HG02973 (cell line): ENCODE data around the gene HOXD11.

Experiments
- ATAC-seq: cut with Tn5 transposase; IDR thresholded peaks from one replicate; pipeline ENCODE4 v1.9.1; 2021; ENCODE audit warnings: moderate library complexity; ENCODE audit not compliant: unreplicated experiment

The HOXD11 gene

DNA sequence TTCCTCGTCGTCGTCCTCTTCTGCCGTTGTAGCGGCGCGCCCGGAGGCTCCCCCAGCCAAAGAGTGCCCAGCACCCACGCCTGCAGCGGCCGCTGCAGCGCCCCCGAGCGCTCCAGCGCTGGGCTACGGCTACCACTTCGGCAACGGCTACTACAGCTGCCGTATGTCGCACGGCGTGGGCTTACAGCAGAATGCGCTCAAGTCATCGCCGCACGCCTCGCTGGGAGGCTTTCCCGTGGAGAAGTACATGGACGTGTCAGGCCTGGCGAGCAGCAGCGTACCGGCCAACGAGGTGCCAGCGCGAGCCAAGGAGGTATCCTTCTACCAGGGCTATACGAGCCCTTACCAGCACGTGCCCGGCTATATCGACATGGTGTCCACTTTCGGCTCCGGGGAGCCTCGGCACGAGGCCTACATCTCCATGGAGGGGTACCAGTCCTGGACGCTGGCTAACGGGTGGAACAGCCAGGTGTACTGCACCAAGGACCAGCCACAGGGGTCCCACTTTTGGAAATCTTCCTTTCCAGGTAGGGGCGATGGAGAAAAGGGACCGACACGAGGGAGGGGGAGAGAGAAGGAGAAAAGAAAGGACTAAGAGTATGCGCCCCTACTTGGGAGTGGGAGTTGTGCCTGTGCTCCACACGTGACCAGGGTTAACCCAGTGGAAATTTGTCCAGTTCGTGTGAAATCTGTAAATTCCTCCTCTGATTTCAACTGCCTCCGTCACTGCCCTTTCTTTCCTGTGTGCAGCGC lies 13.8 kb upstream of the HOXD11 start:
- no peak for ATAC-seq

DNA sequence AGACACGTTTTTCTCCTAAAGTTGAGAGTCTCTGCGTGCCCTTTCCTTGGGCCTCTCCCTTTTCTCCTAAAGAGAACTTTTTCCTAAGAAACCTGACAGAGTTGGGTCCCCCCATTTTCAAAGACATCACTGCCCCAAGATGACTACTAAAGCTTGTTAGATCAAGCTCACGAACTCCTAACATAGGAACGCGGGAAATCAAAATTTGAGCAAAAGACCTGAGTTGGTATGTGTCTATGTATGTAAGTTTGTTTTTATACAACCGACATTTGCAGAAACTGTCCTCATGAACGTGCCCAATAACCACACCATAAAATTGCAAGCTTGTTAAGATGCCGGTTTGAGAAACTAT lies 13.2 kb upstream of the HOXD11 start:
- ATAC-seq, result no peak

DNA sequence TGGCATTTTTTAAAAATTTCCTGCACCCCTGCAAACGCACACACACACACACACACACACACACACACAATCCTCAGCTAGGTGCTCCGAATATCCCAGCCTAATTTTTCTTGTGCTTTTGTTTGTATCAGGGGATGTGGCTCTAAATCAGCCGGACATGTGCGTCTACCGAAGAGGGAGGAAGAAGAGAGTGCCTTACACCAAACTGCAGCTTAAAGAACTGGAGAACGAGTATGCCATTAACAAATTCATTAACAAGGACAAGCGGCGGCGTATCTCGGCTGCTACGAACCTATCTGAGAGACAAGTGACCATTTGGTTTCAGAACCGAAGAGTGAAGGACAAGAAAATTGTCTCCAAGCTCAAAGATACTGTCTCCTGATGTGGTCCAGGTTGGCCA lies 12.7 kb upstream of the HOXD11 start:
- ATAC-seq, result no peak

DNA sequence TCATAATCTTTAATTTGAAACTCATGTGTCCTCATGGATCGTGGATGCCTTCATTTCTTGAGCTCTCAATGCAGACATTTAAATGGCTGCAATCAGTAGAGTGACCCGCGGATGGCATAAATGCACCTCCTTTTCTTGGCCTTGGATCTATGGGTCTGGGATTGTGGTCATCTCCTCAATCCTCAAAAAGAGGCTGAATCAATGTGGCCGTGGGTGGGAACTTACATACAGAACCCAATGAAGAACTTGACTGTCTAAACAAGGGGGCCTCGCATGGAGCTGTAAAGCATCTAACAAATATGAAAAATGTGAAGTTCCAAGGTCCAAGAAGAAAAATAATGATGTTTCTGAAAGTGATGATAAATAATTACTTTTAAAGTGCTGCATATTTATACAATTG lies 11.7 kb upstream of the HOXD11 start:
- no peak for ATAC-seq

DNA sequence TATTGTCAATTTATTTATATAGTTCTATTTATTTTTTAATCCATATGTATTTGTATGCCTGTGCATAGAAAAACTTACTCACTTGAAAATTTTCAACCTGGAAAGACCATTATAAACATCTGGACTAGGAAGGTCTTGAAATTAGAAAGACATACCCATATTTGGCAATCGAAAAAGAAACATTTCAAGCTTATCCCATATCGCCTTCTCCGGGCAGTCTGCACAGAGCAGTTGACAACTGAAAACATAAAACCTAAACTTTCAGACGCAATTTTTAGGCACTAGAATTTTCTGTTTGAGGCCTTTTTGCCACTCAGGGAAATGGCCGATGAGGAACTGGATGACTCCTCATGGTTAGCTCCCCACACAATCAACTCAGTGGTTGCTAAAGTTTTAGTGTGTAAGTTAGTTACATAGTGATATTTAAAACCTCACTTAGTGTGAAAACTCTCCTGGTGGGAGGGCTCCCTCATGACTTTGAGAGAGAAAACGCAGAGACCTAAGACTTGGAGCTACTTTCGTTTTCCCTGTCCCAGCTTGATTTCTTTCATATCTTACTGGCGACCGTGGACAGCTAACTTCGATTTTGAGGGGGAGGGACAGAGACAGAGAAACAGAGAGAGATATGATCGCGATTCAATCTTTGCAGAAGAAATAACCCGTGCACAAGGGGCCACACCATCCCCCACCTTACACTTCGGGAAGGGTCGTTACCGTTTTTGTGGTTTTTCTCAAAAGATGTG lies 10.7 kb upstream of the HOXD11 start:
- no peak for ATAC-seq

DNA sequence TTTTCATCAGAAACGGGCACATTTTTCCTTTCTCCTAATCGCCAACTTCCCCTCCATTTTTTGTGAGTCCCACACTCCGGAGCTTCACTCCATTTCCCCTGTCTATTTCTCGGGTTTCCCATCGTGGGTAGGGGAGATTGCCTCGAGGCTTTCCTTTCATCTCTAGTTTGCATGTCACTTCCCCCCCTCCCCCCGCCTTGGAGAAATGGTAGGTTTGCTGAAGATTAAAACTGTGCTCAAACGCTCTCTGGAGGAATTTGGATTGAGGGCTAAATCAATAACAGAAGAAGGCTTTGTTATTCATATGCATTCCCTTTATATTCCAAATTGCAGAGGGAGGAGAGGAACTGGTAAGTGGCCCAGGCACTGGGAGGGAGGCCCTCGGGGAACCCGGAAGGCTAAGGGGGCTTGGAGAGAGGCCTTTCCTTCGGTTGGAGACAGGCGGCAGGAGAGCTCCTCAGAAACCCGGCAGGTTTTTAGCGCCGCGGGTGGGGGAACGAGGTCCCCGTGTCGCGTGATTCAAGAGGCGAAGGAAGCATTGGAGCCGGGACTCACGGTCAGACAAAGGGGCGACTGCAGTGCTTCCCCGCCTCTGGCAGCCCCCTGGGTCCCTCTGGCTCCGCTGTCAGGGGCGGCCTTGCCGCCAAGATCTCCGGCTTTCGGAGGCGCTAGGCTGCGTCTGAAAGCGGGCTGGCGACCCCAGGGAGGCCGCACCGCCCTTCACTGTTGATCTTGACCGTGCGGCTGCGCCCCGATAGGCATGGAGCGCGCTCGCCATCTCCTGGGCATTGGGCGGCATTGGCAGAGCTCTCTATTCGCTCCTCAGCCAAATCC lies 9.9 kb upstream of the HOXD11 start:
- ATAC-seq, result peak; percentile 79

DNA sequence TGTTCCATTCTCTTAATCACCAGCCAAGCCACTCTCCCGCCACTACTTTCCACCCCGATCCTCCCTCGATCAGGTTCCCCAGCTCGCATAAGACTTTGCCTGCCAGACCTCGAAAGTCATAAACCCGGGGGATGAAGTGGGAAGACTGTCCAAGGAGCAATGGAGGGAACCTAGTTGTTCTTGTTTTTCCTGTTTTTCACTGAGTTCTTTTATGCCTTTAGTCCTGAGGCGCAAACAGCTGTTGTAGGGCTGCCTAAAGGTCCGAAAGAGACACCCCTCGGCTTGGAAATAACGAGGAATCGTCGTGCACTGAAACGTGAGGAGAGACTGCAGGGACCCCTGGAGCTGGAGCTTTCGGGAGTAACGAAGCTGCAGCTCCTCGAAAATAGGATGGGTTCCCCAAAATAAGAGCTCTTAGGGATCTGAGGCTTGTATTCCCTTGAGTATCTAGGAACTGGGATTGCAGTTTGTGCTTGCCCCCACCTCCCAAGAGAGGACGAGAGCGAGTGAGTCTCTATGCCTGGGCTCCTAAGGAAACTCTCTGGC lies 9.2 kb upstream of the HOXD11 start:
- ATAC-seq, result no peak

DNA sequence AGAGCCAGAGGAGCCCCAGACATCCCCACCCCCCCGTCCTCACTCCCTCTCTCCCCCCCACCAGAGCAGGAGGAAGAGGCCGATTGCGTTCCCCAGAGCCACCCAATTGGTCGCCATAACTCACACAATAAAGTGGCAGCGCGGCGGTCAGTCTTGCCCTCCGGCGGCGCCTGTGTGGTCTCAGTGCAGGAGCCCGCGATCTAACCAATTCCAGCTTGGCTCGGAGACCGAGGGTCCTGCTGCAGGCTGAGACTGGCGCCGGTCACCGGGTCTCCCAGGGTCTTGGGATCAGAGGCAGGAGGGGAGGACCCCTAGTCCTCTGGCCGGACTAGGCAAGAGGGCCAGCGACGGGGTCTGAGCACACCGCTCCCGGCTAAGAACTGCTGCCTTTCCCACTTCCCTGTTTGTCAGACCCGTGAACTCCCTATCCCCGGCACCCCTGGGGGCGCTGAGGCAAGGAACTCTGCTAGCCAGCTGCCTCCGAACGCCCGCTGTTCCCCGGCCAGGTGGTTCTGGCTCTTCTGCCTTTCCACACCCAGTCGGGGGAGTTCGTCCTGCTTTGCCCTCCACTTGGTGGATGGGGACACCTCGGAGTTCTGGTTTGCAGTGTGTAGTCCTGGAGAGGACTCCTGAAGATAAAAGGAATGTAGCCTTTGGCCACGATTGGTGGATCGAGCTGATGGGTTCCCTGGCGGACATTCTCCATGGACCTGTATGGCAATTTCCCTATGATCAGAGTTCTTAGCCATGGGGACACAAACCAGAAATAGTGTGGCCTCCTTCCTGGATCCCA lies 8.5 kb upstream of the HOXD11 start:
- no peak for ATAC-seq

DNA sequence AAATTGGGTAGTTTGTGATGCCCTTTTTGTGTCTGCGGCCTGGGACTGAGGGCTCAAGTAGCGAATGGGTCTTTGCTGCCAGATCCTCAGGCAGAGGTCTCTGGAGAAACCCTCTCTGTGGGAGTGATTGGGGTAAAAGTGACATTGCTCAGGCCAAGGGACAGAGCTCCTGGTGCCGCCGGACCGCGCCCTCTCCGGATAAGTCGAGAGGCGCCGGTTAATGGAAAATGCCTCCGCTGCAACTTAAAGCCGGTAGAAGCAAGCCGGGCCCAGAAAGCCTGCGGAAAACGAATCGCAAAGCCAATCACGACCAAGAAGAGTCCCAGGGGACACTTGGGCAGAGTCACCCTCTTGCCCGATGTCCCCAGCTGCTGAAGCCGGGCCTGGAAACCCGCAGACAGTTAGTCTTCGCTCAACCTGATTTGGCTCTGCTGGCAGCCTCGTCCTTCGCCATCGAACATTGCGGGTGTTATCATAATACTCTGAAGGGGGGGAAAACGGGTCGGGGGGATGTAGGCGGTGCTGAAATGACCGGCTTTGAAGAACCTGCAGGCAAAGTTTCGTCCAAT lies 7.8 kb upstream of the HOXD11 start:
- no peak for ATAC-seq

DNA sequence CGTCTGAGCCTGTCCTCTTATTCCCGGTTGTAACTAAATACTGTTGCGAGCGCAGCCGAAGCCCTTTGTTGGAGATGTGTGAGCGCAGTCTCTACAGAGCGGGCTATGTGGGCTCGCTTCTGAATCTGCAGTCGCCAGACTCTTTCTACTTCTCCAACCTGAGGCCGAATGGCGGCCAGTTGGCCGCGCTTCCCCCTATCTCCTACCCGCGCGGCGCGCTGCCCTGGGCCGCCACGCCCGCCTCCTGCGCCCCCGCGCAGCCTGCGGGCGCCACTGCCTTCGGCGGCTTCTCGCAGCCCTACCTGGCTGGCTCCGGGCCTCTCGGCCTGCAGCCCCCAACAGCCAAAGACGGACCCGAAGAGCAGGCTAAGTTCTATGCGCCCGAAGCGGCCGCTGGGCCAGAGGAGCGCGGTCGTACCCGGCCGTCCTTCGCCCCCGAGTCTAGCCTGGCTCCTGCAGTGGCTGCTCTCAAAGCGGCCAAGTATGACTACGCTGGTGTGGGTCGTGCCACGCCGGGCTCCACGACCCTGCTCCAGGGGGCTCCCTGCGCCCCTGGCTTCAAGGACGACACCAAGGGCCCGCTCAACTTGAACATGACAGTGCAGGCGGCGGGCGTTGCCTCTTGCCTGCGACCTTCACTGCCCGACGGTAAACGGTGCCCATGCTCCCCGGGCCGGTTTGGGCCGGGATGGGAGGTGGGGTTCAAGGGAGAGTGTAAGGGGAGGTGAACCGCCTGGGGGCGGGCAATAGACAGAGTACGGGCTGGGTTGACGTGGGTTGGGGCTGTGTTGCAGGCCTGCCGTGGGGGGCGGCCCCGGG lies 7.1 kb upstream of the HOXD11 start, which contains the start of gene HOXD12:
HOXD12 (plus strand) TSS at position 68 of the 819 bp plus-strand sequence; CDS start at position 75, 7 bp downstream.
- ATAC-seq, result no peak

DNA sequence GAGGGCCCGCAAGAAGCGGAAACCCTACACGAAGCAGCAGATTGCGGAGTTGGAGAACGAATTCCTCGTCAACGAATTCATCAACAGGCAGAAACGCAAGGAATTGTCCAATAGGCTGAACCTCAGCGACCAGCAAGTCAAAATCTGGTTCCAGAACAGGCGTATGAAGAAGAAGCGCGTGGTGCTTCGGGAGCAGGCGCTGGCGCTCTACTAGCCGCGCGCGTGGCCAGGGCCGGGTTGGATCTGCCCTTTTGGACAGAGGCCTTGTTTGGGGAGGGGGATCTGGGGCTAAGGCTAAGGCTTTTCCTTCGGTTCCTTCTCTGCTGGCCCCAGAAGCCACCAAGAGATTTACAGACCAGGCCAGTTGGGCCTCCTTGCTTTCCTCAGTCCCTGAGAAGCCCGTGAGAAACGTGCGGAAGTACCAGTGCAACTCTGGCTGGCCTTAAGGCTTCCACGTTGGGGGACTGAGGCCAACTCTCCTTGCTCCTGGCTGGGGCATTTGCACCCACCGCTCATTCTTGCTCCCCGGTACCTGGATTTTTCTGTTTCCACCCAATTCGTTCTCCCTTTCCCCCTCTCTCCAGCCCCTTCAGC lies 6.4 kb upstream of the HOXD11 start:
- ATAC-seq, result no peak

DNA sequence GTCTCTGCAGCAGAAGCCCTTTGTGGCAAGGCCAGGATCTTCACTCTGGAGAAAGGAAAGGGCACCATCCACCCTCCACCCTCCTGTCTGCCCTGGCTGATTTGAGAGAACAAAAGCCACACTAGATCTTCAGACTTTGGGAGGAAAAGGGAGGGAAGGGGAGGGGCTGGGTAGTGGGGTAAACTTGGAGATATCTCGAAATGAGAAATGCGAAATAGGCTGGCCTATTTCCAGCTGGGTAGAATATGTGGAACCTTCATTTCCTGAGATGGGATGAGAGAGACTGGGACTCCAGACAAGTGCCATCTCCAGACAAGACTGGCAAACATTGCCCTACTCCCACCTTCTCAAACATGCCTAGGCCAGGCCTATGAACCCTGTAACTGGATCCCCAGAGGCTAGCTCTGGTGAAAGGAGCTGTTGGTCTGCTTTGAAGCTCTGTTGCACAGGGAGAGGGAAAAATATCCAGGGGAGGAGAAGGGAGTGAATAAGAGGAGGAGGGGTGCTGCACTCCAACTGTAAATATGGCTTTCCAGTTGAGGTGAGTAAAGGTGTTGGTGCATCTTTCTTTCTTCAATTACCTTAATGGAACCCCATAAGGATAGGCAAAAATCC lies 5.8 kb upstream of the HOXD11 start:
- ATAC-seq, result no peak

DNA sequence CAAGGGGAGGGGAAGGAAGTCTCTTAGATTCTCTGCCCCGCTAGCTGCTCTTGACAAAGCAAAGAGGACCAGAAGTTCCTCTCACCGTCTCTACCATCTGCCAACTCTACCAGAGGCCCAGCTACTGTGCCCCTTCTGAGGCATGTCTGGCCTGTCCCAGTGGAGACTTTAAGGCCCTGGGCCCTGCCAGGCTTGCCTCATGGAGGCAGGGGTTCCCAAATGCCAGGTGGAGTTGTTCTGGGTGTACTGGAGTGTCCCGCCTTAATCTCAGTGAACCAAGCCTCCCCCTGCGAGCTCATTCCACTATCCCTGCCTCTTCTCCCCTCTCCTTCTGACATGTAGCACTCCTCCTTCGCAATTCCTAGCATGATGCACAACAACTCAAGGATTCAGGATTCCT lies 5.2 kb upstream of the HOXD11 start:
- ATAC-seq, result no peak

DNA sequence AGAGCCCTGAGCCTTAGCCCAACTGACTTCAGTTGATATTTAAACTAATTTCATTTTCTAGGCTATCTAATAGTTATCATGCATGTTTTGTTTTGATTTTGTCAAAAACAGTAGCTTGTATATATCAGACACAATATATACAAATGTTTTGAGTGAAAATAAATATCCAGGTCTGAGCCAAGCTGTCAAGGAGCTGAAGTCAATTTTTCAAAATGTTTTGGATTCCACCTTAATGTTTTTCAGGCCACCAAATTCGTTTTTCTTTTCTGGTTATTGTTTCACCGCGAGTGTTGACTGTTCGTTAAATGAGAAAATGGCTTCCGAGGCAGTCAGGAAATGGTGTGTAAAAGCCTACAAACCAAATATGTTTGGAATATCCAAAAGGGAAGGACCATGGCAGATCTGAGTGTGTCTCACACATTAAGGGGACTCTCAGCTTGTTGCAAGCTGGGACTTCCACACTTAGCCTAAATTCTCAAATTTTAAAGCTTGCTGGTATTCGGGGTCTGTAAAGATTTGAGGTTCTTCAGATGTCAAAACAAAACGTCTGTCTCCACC lies 4.7 kb upstream of the HOXD11 start:
- no peak for ATAC-seq

DNA sequence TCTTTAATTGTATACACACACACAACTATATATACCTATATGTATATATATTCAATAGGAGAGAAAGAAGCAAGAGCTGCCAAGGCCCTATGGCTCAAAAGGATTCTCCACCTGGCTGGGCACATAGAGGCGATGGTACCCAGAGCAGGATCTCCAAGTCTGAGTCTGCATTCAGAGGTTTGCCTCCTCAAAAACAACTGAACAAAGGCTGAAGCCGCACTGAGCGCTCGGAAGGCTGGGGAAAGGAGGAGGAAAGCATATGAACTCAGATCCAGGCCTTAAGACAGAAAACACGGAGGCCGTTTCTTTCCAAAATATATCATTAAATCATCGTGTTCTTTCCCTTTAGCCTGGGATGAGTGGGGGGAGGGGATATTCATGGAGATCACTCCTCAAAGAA lies 3.9 kb upstream of the HOXD11 start:
- no peak for ATAC-seq

DNA sequence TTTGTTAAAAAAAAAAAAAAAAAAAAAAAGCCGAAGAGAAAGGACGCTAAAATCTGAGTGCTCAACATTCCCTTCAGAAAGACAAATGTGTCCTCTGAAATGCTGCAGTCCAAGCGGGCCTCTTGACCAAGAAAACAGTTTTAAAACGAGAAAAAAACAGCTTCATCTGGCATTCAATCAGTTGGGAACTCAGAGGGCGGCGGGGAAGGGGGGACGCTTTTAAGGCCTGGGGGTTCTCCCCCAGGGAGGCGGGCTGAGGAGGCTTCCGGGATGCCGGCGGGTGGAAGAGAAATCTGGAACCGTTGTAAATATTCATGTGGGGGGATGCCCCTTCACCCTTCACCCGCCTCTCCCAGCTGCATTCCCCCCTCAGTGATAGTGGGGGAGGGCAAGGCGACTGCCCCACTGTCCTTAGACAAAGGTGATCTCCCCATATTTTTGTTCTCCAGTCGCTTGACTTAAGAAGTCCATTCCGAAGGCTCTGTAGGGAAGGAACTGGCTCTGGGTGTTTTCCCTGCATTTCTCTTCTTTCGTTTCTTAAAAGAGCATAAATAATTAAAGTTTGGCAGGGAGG lies 3.3 kb upstream of the HOXD11 start:
- ATAC-seq, result no peak

DNA sequence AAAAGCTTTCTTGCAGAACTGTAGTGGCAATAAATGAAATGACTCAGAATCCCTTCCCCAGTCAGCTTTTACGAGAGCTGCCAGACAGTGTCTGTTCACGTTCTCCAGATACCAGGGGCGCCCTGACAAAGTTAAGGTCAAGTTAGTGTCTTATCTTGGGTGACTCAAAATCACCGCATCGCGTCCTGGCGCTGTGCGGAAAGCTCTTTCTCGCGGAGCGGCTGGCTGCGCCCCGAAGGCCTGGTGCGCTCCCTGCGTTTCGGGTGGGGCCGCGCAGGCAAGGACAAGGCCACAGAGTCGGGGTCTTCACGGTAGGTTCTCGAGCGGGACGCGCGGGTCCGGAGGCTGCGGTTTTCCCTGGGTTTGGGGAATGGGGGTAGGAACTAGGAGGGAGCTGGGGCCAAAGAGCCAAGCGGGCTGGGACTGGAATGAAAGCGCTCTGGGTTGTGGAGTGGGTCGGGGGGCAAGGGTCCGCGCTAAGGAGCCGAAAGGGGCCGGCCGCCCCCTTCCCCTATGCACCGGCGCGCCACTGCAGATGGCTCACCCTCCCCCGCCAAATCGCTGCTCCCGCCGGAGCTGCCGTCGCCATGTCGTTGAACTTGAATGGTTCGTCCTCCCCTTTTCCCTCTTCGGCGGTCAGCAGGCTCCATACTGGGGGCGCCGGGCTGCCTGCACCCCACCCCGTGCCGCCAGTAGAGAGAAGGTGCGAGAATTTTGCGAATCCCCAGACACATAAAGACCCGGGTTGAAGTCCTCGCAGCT lies 2.6 kb upstream of the HOXD11 start:
- no peak for ATAC-seq
